BLaER1 (cell line): ENCODE results near the gene CCDC157.

Experiments used
- H3K27ac ChIP-seq: shearing (Covaris generic); formaldehyde crosslinking; 2 replicates; pipeline ENCODE4 v1.8.1; 2022
- H3K27me3 ChIP-seq: shearing (Covaris generic); formaldehyde crosslinking; 2 replicates; pipeline ENCODE4 v1.8.1; 2022
- H3K36me3 ChIP-seq: shearing (Covaris generic); formaldehyde crosslinking; 2 replicates; pipeline ENCODE4 v1.8.1; 2022
- H3K4me1 ChIP-seq: shearing (Covaris generic); formaldehyde crosslinking; 2 replicates; pipeline ENCODE4 v1.8.1; 2022
- H3K4me2 ChIP-seq: shearing (Covaris generic); formaldehyde crosslinking; 2 replicates; pipeline ENCODE4 v1.8.1; 2022
- H3K4me3 ChIP-seq: shearing (Covaris generic); formaldehyde crosslinking; 2 replicates; pipeline ENCODE4 v1.8.1; 2022
- H3K9ac ChIP-seq: shearing (Covaris generic); formaldehyde crosslinking; 2 replicates; pipeline ENCODE4 v1.8.1; 2022
- H3K9me3 ChIP-seq: shearing (Covaris generic); formaldehyde crosslinking; 2 replicates; pipeline ENCODE4 v1.8.1; 2022
- H4K20me1 ChIP-seq: shearing (Covaris generic); formaldehyde crosslinking; 2 replicates; pipeline ENCODE4 v1.8.1; 2022
- Cebpa-rat ChIP-seq: shearing (Covaris generic); IDR thresholded peaks from 2 replicates; pipeline ENCODE4 v1.8.1; 2022

Gene CCDC157

DNA sequence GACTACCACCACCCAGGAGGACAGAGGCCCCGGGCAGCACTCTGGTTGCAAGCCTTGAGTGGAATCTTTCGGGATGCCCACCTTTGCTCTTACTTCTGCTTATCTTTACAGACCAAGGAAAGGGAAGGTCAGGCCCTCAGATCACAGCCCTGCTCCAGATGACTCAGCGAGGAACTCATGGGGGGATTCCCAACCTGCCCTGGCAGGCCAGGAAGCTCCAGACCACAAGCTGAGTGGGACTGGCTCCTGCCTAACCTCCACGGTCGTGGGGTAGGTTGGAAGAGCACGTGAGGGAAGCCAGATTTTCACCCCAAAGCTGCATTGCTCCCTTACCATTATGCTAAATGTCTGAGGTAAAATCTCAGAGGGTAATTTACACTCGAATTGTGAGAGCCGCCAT, 41.9 kb upstream of the CCDC157 start:
- Histone ChIP-seq H3K4me3 (no peak overlapping the region), H3K4me2 (peak overlapping the region; percentile 50), H4K20me1 (no peaks in the 10 kb centered on the region), H3K27me3 (no peaks in the 10 kb centered on the region), H3K9me3 (no peaks in the 10 kb centered on the region), H3K9ac (no peak overlapping the region), H3K36me3 (peaks cover 37% of the 10 kb centered on the region), H3K27ac (peak overlapping the region; percentile 65), H3K4me1 (peaks cover 57% of the 10 kb centered on the region)
- no peak for TF ChIP-seq Cebpa-rat

DNA sequence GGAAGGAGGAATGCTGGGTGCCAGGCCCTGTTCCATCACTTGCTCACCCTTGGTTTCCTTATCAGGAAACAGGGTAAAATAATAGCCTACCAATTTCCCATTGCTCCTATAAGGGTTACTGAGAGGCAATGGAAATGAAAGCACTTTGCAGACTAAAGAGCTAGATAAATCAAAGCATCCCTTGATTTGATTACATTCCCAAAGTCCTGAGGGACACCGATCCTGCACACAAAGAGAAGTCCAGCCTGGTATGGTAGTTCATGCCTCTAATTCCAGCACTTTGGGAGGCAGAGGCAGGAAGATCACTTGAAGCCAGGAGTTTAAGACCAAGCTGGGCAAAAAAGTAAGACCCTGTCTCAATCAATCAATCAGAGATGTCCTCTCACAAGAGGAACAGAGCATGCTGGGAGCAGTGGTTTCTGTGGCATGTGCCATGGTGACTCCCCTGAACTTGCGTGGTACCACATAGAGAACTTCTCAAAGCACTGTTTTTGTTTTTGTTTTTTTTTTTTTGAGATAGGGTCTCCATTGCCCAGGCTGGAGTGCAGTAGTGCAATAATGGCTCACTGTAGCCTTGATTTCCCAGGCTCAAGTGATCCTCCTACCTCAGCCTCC, 40.7 kb upstream of the CCDC157 start:
- H3K4me1 ChIP-seq, result peaks cover 51% of the 10 kb centered on the region
- H3K4me3 ChIP-seq, result no peak overlapping the region
- TF ChIP-seq Cebpa-rat, result no peak
- H3K4me2 ChIP-seq, result peak overlapping the region; percentile 50; the same call in 1 of the 2 replicates
- no peak overlapping the region for H3K27ac ChIP-seq
- peaks cover 48% of the 10 kb centered on the region for H3K36me3 ChIP-seq
- H4K20me1 ChIP-seq, result 0 out of 2 replicates have a peak, but pooled peaks cover 6% of the 10 kb centered on the region
- H3K9me3 ChIP-seq, result no peaks in the 10 kb centered on the region
- H3K27me3 ChIP-seq, result no peaks in the 10 kb centered on the region
- H3K9ac ChIP-seq, result no peak overlapping the region

- TF ChIP-seq Cebpa-rat, result no peak
- Histone ChIP-seq H3K4me2 (no peak overlapping the region), H3K27me3 (no peaks in the 10 kb centered on the region), H3K9ac (no peak overlapping the region), H3K27ac (no peak overlapping the region), H4K20me1 (peaks cover 11% of the 10 kb centered on the region; the same call in 1 of the 2 replicates), H3K9me3 (no peaks in the 10 kb centered on the region), H3K4me3 (no peak overlapping the region), H3K4me1 (peaks cover 51% of the 10 kb centered on the region), H3K36me3 (peaks cover 58% of the 10 kb centered on the region)
Observed at GRCh38 chr22:30317778-30318177, 39.0 kb upstream of the CCDC157 start.

- H3K4me3 ChIP-seq, result no peak overlapping the region
- H3K9ac ChIP-seq, result no peak overlapping the region
- H3K27me3 ChIP-seq, result no peaks in the 10 kb centered on the region
- H3K9me3 ChIP-seq, result no peaks in the 10 kb centered on the region
- peaks cover 58% of the 10 kb centered on the region for H3K4me1 ChIP-seq
- peaks cover 18% of the 10 kb centered on the region; the same call in 1 of the 2 replicates for H4K20me1 ChIP-seq
- H3K27ac ChIP-seq, result no peak overlapping the region
- peaks cover 65% of the 10 kb centered on the region for H3K36me3 ChIP-seq
- H3K4me2 ChIP-seq, result no peak overlapping the region
- TF ChIP-seq Cebpa-rat, result no peak
Observed at GRCh38 chr22:30318799-30319419, 37.9 kb upstream of the CCDC157 start.

DNA sequence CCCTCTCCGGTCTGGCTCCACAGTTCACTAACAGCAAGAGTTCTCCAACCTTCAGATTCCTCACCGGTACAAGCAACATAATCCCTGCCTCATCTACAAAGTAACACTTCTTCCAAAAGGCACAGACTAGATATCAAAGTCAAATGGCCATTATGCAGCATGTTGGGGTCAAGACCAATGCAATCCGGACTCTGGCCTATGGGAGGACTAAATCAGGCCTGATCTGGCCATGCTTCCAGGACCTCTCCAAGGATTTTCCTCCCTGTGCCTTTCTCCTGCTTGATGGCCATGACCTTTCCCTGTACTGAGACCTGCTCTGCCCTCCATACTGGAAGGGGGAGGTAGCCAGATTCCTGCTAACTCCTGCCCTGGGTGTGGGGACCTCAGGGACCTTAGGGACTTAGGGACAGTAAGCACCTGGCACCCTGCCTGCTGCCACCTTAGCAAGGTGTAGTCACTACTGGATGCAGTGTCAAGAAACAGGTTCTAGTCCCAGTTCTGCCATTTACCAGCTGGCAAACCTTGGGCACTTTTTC, 36.7 kb upstream of the CCDC157 start:
- peaks cover 24% of the 10 kb centered on the region; the same call in 1 of the 2 replicates for H4K20me1 ChIP-seq
- peaks cover 58% of the 10 kb centered on the region for H3K4me1 ChIP-seq
- H3K27me3 ChIP-seq, result no peaks in the 10 kb centered on the region
- H3K4me2 ChIP-seq, result no peak overlapping the region
- H3K4me3 ChIP-seq, result no peak overlapping the region
- no peak overlapping the region for H3K27ac ChIP-seq
- TF ChIP-seq Cebpa-rat, result no peak
- H3K9ac ChIP-seq, result no peak overlapping the region
- no peaks in the 10 kb centered on the region for H3K9me3 ChIP-seq
- H3K36me3 ChIP-seq, result peaks cover 60% of the 10 kb centered on the region

DNA sequence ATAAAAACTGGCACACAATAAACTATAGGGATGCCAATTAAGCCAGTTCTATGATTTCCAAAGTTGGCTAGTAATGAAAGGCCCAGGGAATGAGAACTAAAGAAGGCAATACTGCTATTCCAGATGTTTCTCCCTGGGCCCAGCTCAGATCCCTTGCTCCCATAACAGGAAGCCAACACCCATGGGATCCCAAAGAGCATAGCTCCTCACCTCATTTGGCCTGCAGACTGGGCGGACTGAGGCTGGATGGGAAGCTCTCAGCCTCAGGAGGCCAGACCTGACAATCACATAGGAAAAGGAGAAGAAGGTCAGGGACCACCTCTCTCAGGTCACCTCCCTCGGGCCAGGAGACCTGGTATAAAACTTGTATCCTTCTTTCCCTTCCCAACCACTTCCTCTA, 35.3 kb upstream of the CCDC157 start:
- peaks cover 56% of the 10 kb centered on the region for H3K4me1 ChIP-seq
- H3K27ac ChIP-seq, result no peak overlapping the region
- no peak overlapping the region for H3K9ac ChIP-seq
- no peaks in the 10 kb centered on the region for H3K9me3 ChIP-seq
- H3K36me3 ChIP-seq, result peaks cover 56% of the 10 kb centered on the region
- peak overlapping the region; percentile 29 for H3K4me2 ChIP-seq
- H3K4me3 ChIP-seq, result no peak overlapping the region
- H4K20me1 ChIP-seq, result peaks cover 33% of the 10 kb centered on the region
- no peak for TF ChIP-seq Cebpa-rat
- H3K27me3 ChIP-seq, result no peaks in the 10 kb centered on the region

- H4K20me1 ChIP-seq, result peaks cover 33% of the 10 kb centered on the region
- H3K4me2 ChIP-seq, result 0 out of 2 replicates have a peak overlapping the region, but pooled peaks have one; percentile 92
- H3K4me3 ChIP-seq, result no peak overlapping the region
- peaks cover 44% of the 10 kb centered on the region for H3K36me3 ChIP-seq
- no peaks in the 10 kb centered on the region for H3K9me3 ChIP-seq
- H3K27me3 ChIP-seq, result no peaks in the 10 kb centered on the region
- H3K9ac ChIP-seq, result no peak overlapping the region
- no peak overlapping the region for H3K27ac ChIP-seq
- H3K4me1 ChIP-seq, result peaks cover 64% of the 10 kb centered on the region
- TF ChIP-seq Cebpa-rat, result no peak
Observed at GRCh38 chr22:30323246-30323645, 33.6 kb upstream of the CCDC157 start.

DNA sequence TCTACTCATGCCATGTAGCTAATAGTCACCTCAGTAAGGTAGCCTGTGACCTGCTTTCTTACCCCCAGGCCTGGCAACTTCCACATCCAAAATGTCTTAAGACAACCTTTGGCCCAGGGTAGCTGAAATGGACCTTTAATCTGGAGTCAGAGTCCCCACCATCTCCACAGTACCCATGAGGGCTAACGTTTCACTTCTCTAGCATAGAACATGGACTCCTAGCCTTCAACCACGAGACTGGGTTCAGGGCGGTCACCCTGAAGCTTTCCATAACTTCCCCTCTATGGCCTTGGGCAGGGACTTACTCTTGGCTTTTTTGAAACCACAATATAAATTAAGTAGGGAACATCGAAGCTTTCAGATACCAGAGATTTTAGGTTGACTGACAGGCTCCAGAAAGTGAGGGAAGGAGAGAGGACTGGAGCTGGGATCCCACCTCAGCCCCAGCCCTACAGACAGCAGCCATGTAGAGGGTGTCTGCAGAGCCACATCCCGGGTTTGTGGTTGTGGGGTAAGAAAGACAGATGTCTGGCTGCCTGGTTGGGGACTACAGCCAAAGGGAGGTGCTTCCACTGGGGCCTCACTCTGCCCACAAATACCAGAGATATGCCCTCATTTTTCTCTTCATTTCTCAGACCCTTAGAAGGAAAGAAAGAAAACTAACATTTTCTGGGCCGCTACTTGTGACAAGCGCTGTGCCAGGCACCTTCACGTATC, 32.6 kb upstream of the CCDC157 start:
- no peak for TF ChIP-seq Cebpa-rat
- Histone ChIP-seq H3K27ac (peak overlapping the region; percentile 12; the same call in 1 of the 2 replicates), H4K20me1 (peaks cover 33% of the 10 kb centered on the region), H3K9me3 (no peaks in the 10 kb centered on the region), H3K36me3 (peaks cover 35% of the 10 kb centered on the region), H3K4me3 (peak overlapping the region; percentile 83; the same call in 1 of the 2 replicates), H3K4me2 (peak overlapping the region; percentile 92), H3K4me1 (peaks cover 64% of the 10 kb centered on the region), H3K27me3 (no peaks in the 10 kb centered on the region), H3K9ac (peak overlapping the region; percentile 84; the same call in 1 of the 2 replicates)

- peak overlapping the region; percentile 92 for H3K4me2 ChIP-seq
- TF ChIP-seq Cebpa-rat, result no peak
- no peaks in the 10 kb centered on the region for H3K27me3 ChIP-seq
- H3K9me3 ChIP-seq, result no peaks in the 10 kb centered on the region
- H3K27ac ChIP-seq, result peak overlapping the region; percentile 73; the same call in 1 of the 2 replicates
- peaks cover 64% of the 10 kb centered on the region for H3K4me1 ChIP-seq
- H3K9ac ChIP-seq, result peak overlapping the region; percentile 84
- H3K36me3 ChIP-seq, result peaks cover 25% of the 10 kb centered on the region
- peaks cover 31% of the 10 kb centered on the region for H4K20me1 ChIP-seq
- H3K4me3 ChIP-seq, result peak overlapping the region; percentile 83
Observed at GRCh38 chr22:30325065-30325720, 31.6 kb upstream of the CCDC157 start.
